ENCODE data around the gene TMEM129. TPM values are rescaled to one million over a fixed set of nuclear protein-coding genes. Genes with fewer than 3 reads are reported as not detected.
A peak's percentile ranks its signal among the peaks of the same experiment; 100 is the strongest.

Gene TMEM129
- total RNA-seq, 1 experiment from 2014 or later = 54.9 TPM

DNA sequence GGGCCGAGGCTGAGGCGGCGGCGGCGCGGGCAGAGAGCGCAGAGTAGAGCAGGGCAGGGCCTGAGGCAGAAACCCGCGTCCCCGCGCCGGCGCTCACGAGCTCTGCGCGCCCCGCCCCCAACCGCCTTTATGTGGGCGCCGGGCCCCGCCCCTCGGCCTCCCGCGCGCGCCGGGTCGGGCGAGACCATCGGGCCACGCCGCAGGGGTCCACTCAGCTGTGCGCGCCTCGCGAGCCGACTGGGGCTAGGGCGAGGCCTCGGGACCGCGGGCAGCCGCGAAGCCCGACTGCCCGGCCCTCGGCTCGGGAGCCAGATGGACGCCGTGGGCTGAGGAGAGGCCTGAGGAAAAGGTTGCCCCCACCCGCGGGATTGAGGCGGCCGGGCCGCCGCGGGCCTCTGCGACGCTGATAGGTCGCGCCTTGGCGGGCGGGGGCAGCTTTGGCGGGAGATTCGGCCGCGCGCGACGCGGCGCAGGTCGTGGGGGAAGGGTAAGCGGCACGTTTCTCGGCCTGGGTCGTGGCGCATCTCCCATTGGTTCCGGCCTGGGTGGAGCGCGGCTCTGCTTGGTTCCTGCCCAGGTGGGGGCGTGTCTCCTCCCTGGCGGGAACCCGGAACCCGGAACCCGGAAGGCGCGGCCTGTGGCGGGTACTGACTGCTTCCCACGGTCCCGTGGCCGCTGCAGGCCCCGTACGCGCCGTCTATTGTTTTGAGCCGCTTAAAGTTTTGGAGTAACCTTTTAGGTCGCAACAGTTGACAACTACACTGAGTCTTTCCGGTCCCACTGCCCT lies 8.7 kb downstream of the TMEM129 start, which contains the start of gene SLBP (continued):
- TF ChIP-seq ETV6 (CRISPR knock-in tag; IDR thresholded peaks at IDR 0.05) (peak; percentile 56; the same call in 1 of the 2 replicates), ZNF219 (CRISPR knock-in tag; IDR thresholded peaks at IDR 0.05; ENCODE audit: borderline replicate concordance) (0 out of 2 replicates have a peak, but pooled peaks have one; percentile 3), NFYB (CRISPR knock-in tag; conservative IDR thresholded peaks at IDR 0.05; ENCODE audit: low read depth) (peak; percentile 49; the same call in 1 of the 2 replicates), RELA (CRISPR knock-in tag; IDR thresholded peaks at IDR 0.05; ENCODE audit: borderline replicate concordance) (no peak), PRDM15 (CRISPR knock-in tag; IDR thresholded peaks at IDR 0.05) (peak; percentile 30; the same call in 1 of the 2 replicates), SMAD3 (CRISPR knock-in tag; IDR thresholded peaks at IDR 0.05; ENCODE audit: borderline replicate concordance) (peak; percentile 43; the same call in 1 of the 2 replicates), E2F1 (CRISPR knock-in tag; IDR thresholded peaks at IDR 0.05) (no peak; the same call in 1 of the 2 replicates), ARID4B (CRISPR knock-in tag; IDR thresholded peaks at IDR 0.05; ENCODE audit: borderline replicate concordance) (peak; percentile 69; the same call in 1 of the 2 replicates)
- TF ChIP-seq, protein P1, sequence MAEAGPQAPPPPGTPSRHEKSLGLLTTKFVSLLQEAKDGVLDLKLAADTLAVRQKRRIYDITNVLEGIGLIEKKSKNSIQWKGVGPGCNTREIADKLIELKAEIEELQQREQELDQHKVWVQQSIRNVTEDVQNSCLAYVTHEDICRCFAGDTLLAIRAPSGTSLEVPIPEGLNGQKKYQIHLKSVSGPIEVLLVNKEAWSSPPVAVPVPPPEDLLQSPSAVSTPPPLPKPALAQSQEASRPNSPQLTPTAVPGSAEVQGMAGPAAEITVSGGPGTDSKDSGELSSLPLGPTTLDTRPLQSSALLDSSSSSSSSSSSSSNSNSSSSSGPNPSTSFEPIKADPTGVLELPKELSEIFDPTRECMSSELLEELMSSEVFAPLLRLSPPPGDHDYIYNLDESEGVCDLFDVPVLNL (CRISPR knock-in tag; IDR thresholded peaks at IDR 0.05; ENCODE audit: borderline replicate concordance, low read depth) = peak; percentile 93
- TF ChIP-seq, protein P2, sequence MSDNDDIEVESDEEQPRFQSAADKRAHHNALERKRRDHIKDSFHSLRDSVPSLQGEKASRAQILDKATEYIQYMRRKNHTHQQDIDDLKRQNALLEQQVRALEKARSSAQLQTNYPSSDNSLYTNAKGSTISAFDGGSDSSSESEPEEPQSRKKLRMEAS (CRISPR knock-in tag; IDR thresholded peaks at IDR 0.05) = peak; percentile 86
- TF ChIP-seq, protein P3, sequence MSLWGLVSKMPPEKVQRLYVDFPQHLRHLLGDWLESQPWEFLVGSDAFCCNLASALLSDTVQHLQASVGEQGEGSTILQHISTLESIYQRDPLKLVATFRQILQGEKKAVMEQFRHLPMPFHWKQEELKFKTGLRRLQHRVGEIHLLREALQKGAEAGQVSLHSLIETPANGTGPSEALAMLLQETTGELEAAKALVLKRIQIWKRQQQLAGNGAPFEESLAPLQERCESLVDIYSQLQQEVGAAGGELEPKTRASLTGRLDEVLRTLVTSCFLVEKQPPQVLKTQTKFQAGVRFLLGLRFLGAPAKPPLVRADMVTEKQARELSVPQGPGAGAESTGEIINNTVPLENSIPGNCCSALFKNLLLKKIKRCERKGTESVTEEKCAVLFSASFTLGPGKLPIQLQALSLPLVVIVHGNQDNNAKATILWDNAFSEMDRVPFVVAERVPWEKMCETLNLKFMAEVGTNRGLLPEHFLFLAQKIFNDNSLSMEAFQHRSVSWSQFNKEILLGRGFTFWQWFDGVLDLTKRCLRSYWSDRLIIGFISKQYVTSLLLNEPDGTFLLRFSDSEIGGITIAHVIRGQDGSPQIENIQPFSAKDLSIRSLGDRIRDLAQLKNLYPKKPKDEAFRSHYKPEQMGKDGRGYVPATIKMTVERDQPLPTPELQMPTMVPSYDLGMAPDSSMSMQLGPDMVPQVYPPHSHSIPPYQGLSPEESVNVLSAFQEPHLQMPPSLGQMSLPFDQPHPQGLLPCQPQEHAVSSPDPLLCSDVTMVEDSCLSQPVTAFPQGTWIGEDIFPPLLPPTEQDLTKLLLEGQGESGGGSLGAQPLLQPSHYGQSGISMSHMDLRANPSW (CRISPR knock-in tag; conservative IDR thresholded peaks at IDR 0.05; ENCODE audit: low read depth) = 0 out of 2 replicates have a peak, but pooled peaks have one; percentile 25
